ENCODE measurements around the gene BRD3OS.

DNA sequence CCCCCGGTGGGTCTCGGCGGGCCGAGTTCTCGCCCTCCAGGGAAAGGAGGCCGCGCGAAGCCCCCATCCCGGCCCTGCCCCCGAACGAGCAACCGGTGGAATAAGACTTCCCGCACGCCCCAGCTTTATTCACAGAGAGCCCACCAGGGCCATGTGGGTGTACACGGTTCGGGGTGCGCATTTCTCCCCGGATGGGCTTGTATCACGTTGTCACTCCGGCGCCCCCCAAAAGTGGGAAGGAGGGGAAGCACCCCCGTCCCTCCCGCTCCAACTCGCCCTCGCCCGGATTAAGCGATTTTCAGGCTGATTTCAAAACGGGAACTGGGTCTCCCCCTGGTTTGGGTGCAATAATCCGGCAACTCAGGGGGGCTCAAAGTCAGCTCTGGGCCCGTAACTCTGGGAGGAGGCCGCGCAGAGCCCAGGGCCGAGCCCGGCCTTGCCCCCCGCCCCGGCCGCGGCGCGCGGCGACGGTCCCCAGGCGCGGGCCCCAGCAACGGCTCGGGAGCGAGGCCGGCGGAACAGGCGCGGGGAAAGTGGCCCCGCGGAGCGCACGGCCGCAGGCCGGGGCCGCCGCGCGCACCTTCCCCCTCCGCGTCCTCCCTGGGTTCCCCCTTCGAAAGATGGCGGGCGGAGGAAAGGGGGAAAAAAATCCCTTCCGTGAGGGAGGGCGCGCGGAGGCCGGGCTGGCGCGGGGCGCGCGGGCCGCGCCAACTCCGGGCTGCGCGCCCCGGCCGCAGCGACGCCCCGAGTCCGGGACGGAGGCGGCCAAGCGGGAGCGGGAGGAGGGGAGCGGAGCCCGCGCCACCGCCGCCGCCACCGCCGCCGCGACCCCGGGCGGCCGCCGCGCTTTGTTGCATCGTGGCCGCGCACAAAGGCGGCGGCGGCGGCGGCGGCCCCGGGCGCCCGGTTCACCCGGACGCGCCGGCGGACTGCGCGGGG is 41.9 kb downstream of the BRD3OS start:
- TF ChIP-seq POLR2A (IDR thresholded peaks at IDR 0.05; ENCODE audit: extremely low read depth, insufficient read length): no peak
- no peak for TF ChIP-seq CTCF (IDR thresholded peaks at IDR 0.05; ENCODE audit: low read depth, low read length)
